Trophoblast cell (in vitro differentiated cells and primary cell): ENCODE measurements around the gene MYEOV.

Source experiments
- DNase-seq, 2 donors: peaks; one replicate each; pipeline ENCODE4 v3.0.0-alpha.2; 2016
- H2AFZ ChIP-seq: 2 replicates; pipeline ENCODE4 v1.6.1; 2013; ENCODE audit warnings: low read length, moderate library complexity, mild to moderate bottlenecking; ENCODE audit not compliant: insufficient read depth, poor library complexity
- H2AK5ac ChIP-seq: 2 replicates; pipeline ENCODE4 v1.6.1; 2013; ENCODE audit warnings: mild to moderate bottlenecking, low read length
- H2BK120ac ChIP-seq: 2 replicates; pipeline ENCODE4 v1.6.1; 2013; ENCODE audit warnings: low read length, mild to moderate bottlenecking, moderate library complexity; ENCODE audit not compliant: insufficient read depth, poor library complexity
- H2BK12ac ChIP-seq: 2 replicates; pipeline ENCODE4 v1.6.1; 2013; ENCODE audit warnings: mild to moderate bottlenecking, low read length, moderate library complexity
- H2BK5ac ChIP-seq: 2 replicates; pipeline ENCODE4 v1.6.1; 2013; ENCODE audit warnings: low read length, low read depth, moderate library complexity, mild to moderate bottlenecking; ENCODE audit not compliant: poor library complexity
- H3K14ac ChIP-seq: 2 replicates; pipeline ENCODE4 v1.6.1; 2013; ENCODE audit warnings: mild to moderate bottlenecking, low read length
- H3K18ac ChIP-seq: 2 replicates; pipeline ENCODE4 v1.6.1; 2013; ENCODE audit warnings: mild to moderate bottlenecking, low read length
- H3K23ac ChIP-seq: 2 replicates; pipeline ENCODE4 v1.6.1; 2013; ENCODE audit warnings: low read length
- H3K27ac ChIP-seq: 2 replicates; pipeline ENCODE4 v1.5.1; 2013; ENCODE audit warnings: low read depth, mild to moderate bottlenecking, inconsistent platforms, low read length, moderate library complexity
- H3K27me3 ChIP-seq: 2 replicates; pipeline ENCODE4 v1.6.1; 2013; ENCODE audit warnings: inconsistent platforms, mild to moderate bottlenecking, low read length, moderate library complexity; ENCODE audit not compliant: insufficient read depth
- H3K36me3 ChIP-seq, 2 experiments: 1 replicate in 1 of 2; 2 replicates in 1 of 2; pipeline ENCODE4 v1.6.1; 2013; ENCODE audit warnings: low read length in 2 of 2, mild to moderate bottlenecking in 2 of 2, moderate library complexity in 1 of 2; ENCODE audit not compliant: insufficient read depth in 2 of 2, control insufficient read depth in 1 of 2
- H3K4ac ChIP-seq: 2 replicates; pipeline ENCODE4 v1.6.1; 2013; ENCODE audit warnings: low read depth, mild to moderate bottlenecking, low read length, moderate library complexity
- H3K4me1 ChIP-seq, 2 experiments: 1 replicate in 1 of 2; 2 replicates in 1 of 2; pipeline ENCODE4 v1.6.1; 2013; ENCODE audit warnings: low read length in 2 of 2, mild to moderate bottlenecking in 2 of 2, moderate library complexity in 1 of 2; ENCODE audit not compliant: insufficient read depth in 2 of 2, control insufficient read depth in 1 of 2
- H3K4me2 ChIP-seq: 2 replicates; pipeline ENCODE4 v1.6.1; 2013; ENCODE audit warnings: inconsistent platforms, mild to moderate bottlenecking, low read length, moderate library complexity
- H3K4me3 ChIP-seq: 2 replicates; pipeline ENCODE4 v1.5.1; 2013; ENCODE audit warnings: mild to moderate bottlenecking, low read depth, low read length, inconsistent platforms
- H3K79me1 ChIP-seq: one replicate; pipeline ENCODE4 v1.6.1; 2013; ENCODE audit warnings: low read length
- H3K79me2 ChIP-seq: 2 replicates; pipeline ENCODE4 v1.6.1; 2013; ENCODE audit warnings: low read length, mild to moderate bottlenecking; ENCODE audit not compliant: control insufficient read depth, insufficient read depth, poor library complexity
- H3K9ac ChIP-seq: 2 replicates; pipeline ENCODE4 v1.6.1; 2013; ENCODE audit warnings: mild to moderate bottlenecking, low read length
- H3K9me3 ChIP-seq: 2 replicates; pipeline ENCODE4 v1.6.1; 2013; ENCODE audit warnings: low read depth, mild to moderate bottlenecking, control low read depth, inconsistent platforms, low read length; ENCODE audit not compliant: insufficient read depth
- H4K12ac ChIP-seq: 2 replicates; pipeline ENCODE4 v1.6.1; 2013; ENCODE audit warnings: low read depth, mild to moderate bottlenecking, low read length, moderate library complexity
- H4K8ac ChIP-seq: 2 replicates; pipeline ENCODE4 v1.6.1; 2013; ENCODE audit warnings: low read depth, mild to moderate bottlenecking, low read length, moderate library complexity
- H4K91ac ChIP-seq: one replicate; pipeline ENCODE4 v1.6.1; 2013; ENCODE audit warnings: low read depth, mild to moderate bottlenecking, low read length, moderate library complexity
- WGBS: extraction: QIAGEN DNeasy Blood & Tissue Kit; methylation state at CpG from one replicate; pipeline ENCODE4 v1.1.7; 2013; ENCODE audit warnings: missing lambda C conversion rate; ENCODE audit not compliant: insufficient read length, insufficient coverage; ENCODE audit errors: extremely low coverage; 5-methylcytosine and 5-hydroxymethylcytosine counted together

Gene MYEOV

DNA sequence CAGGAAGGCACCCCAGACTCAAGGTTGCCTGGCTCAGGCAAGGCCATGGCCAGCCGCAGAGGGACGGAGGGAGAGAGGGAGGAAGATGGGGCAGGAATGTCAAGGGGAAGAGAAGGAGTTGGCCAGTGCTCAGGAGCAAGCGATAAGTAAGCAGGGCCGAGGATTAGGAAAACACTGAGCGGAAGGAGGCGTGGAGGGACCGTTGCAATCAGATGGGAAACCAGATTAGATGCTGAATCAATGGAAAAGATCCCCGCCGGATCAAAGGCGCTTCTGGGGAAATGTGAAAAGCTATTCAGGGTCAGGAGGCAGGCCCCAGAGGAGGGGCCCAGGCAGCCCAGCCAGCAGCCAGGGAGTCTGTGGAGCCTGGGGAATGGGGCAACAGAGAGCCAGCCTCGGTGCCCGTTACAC, 26.6 kb upstream of the MYEOV start:
- H3K9me3 ChIP-seq, result peaks cover 4% of the 10 kb centered on the region
- H4K12ac ChIP-seq, result no peak overlapping the region
- H4K8ac ChIP-seq, result no peak overlapping the region
- no peak overlapping the region for H3K4me2 ChIP-seq
- H3K79me1 ChIP-seq, result no peaks in the 10 kb centered on the region
- H2AK5ac ChIP-seq, result no peak overlapping the region
- no peak overlapping the region for H3K14ac ChIP-seq
- H3K4me3 ChIP-seq, result no peak overlapping the region
- no peaks in the 10 kb centered on the region for H3K79me2 ChIP-seq
- no peak overlapping the region for H2BK5ac ChIP-seq
- H3K18ac ChIP-seq, result no peak overlapping the region
- no peak overlapping the region for H2AFZ ChIP-seq
- H3K4ac ChIP-seq, result no peak overlapping the region
- no peaks in the 10 kb centered on the region for H3K27me3 ChIP-seq
- H3K4me1 ChIP-seq, result no peaks in the 10 kb centered on the region
- no peaks in the 10 kb centered on the region for H3K36me3 ChIP-seq
- no peak overlapping the region for H3K23ac ChIP-seq
- no CpG with 5 or more reads among the region's 12 CpGs for WGBS
- H3K27ac ChIP-seq, result no peak overlapping the region
- H3K9ac ChIP-seq, result no peak overlapping the region
- H2BK12ac ChIP-seq, result no peak overlapping the region
- no peak overlapping the region for H2BK120ac ChIP-seq
- no peak overlapping the region for H4K91ac ChIP-seq
- no peak for DNase-seq

DNA sequence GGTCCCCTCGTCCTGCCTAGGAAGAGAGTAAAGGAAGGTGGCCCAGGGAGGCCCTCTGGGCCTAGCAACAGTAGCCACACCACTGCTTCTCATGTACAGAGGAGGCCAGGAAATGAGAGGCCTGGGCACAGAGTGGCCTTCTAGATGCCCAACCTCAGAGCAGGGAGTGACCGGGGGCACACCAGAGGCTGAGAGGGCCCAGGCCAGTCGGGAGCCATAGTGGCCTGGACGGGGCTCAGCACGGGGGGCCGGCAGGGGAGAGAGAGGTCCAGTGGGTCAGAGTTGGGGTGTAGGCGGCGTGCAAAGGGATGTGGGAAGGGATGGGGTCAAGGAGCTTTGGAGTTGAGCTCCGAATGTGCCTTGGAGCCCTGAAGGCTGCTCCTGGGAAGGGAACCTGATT, 25.0 kb upstream of the MYEOV start:
- Histone ChIP-seq H3K4me3 (no peak overlapping the region), H4K12ac (no peak overlapping the region), H2AFZ (no peak overlapping the region), H2AK5ac (no peak overlapping the region), H3K18ac (no peak overlapping the region), H4K8ac (no peak overlapping the region), H3K27me3 (no peaks in the 10 kb centered on the region), H3K79me2 (no peaks in the 10 kb centered on the region), H2BK12ac (no peak overlapping the region), H3K79me1 (no peaks in the 10 kb centered on the region), H3K4me1 (no peaks in the 10 kb centered on the region), H3K14ac (no peak overlapping the region), H3K23ac (no peak overlapping the region), H3K4me2 (no peak overlapping the region), H2BK5ac (no peak overlapping the region), H4K91ac (no peak overlapping the region), H3K36me3 (no peaks in the 10 kb centered on the region), H3K4ac (no peak overlapping the region), H3K27ac (no peak overlapping the region), H3K9me3 (peaks cover 3% of the 10 kb centered on the region), H2BK120ac (no peak overlapping the region), H3K9ac (no peak overlapping the region)
- WGBS, result no CpG with 5 or more reads among the region's 9 CpGs
- no peak for DNase-seq

DNA sequence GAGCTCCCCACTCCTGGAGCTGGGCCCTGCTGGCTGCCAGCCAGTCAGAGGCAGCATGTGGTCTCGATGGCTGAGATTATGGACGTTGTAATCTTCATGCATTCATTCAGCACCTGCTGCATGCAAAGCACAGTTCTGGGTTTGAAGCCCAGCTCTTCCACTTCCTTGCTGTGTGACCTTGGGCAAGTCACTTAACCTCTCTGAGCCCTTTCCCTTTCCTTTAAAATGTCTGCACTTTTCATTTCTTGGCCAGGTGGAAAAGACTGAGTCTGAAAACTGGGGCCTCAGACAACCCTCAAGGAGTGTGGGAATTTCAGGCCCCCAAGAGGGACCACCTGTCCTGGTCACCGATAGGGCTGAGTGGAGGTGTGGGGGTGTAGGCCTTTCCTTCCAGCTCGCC, 24.6 kb upstream of the MYEOV start:
- no peak overlapping the region for H2BK5ac ChIP-seq
- DNase-seq, result no peak
- no peaks in the 10 kb centered on the region for H3K36me3 ChIP-seq
- H4K12ac ChIP-seq, result no peak overlapping the region
- no peaks in the 10 kb centered on the region for H3K79me2 ChIP-seq
- H3K27me3 ChIP-seq, result no peaks in the 10 kb centered on the region
- no peak overlapping the region for H3K27ac ChIP-seq
- no peak overlapping the region for H2AK5ac ChIP-seq
- H3K4me2 ChIP-seq, result no peak overlapping the region
- H3K9me3 ChIP-seq, result peaks cover 3% of the 10 kb centered on the region
- H3K14ac ChIP-seq, result no peak overlapping the region
- WGBS, result no CpG with 5 or more reads among the region's 4 CpGs
- H3K4me3 ChIP-seq, result no peak overlapping the region
- H4K8ac ChIP-seq, result no peak overlapping the region
- H4K91ac ChIP-seq, result no peak overlapping the region
- no peak overlapping the region for H2BK120ac ChIP-seq
- no peaks in the 10 kb centered on the region for H3K4me1 ChIP-seq
- no peak overlapping the region for H3K4ac ChIP-seq
- no peak overlapping the region for H2AFZ ChIP-seq
- no peak overlapping the region for H3K23ac ChIP-seq
- H3K79me1 ChIP-seq, result no peaks in the 10 kb centered on the region
- H3K9ac ChIP-seq, result no peak overlapping the region
- H3K18ac ChIP-seq, result no peak overlapping the region
- H2BK12ac ChIP-seq, result no peak overlapping the region

- H2BK12ac ChIP-seq, result no peak overlapping the region
These were observed 23.8 kb upstream of the MYEOV start for GRCh38 chr11:69269926-69270697.

More at GRCh38 chr11:69269926-69270697, 23.8 kb upstream of the MYEOV start:
- H2BK5ac ChIP-seq, result no peak overlapping the region
- no peak overlapping the region for H3K18ac ChIP-seq
- no peak overlapping the region for H2BK120ac ChIP-seq
- H3K23ac ChIP-seq, result no peak overlapping the region
- no peak overlapping the region for H3K9ac ChIP-seq
- no peaks in the 10 kb centered on the region for H3K79me2 ChIP-seq
- H3K4me2 ChIP-seq, result no peak overlapping the region
- no peak overlapping the region for H3K14ac ChIP-seq
- peaks cover 3% of the 10 kb centered on the region for H3K9me3 ChIP-seq
- H2AFZ ChIP-seq, result no peak overlapping the region
- H3K27me3 ChIP-seq, result no peaks in the 10 kb centered on the region
- H3K4me3 ChIP-seq, result no peak overlapping the region
- no peak overlapping the region for H3K27ac ChIP-seq
- no peak overlapping the region for H4K91ac ChIP-seq
- no peaks in the 10 kb centered on the region for H3K4me1 ChIP-seq
- H3K4ac ChIP-seq, result no peak overlapping the region
- no peak overlapping the region for H4K8ac ChIP-seq
- no peak overlapping the region for H4K12ac ChIP-seq
- DNase-seq, result no peak
- WGBS, result no CpG with 5 or more reads among the region's 21 CpGs
- no peaks in the 10 kb centered on the region for H3K36me3 ChIP-seq
- no peak overlapping the region for H2AK5ac ChIP-seq
- no peaks in the 10 kb centered on the region for H3K79me1 ChIP-seq
